ENCODE results near the gene CYP1A1. TPM values are rescaled to one million over a fixed set of nuclear protein-coding genes. Genes with fewer than 3 reads are reported as not detected.
"Not testable (repeated sequence)": the region's sequence is repeated elsewhere in the genome, so short reads cannot be mapped to it uniquely, and the experiment has no call there.

Gene CYP1A1
- total RNA-seq, 1 donor from 2014 or later, result 0.48 TPM

DNA sequence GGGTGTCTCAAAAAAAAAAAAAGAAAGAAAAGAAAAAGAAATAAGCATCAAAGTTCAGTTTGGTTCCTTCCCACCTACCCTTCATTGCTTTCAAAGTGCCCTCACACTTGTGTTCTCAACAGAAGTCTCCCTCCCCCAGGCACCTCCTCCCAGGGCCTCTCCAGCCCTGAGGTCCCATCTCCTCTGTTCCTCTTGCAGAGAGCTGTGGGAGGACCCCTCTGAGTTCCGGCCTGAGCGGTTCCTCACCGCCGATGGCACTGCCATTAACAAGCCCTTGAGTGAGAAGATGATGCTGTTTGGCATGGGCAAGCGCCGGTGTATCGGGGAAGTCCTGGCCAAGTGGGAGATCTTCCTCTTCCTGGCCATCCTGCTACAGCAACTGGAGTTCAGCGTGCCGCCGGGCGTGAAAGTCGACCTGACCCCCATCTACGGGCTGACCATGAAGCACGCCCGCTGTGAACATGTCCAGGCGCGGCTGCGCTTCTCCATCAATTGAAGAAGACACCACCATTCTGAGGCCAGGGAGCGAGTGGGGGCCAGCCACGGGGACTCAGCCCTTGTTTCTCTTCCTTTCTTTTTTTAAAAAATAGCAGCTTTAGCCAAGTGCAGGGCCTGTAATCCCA lies 29.4 kb upstream of the CYP1A1 start:
- Mint-ChIP-seq H3K4me3 (ENCODE audit: low read depth) (no peak overlapping the region), H3K27ac (no peak overlapping the region), H3K27me3 (ENCODE audit: low read depth) (no peaks in the 10 kb centered on the region), H3K4me1 (ENCODE audit: low read depth) (no peaks in the 10 kb centered on the region), H3K9me3 (no peaks in the 10 kb centered on the region), H3K36me3 (ENCODE audit: low read depth) (no peaks in the 10 kb centered on the region)
- no peak for DNase-seq (ENCODE audit: low spot score)
- intact Hi-C loops (cut with micrococcal nuclease), result no loop called here

GRCh38 chr15:74752531-74752930 lies 27.2 kb upstream of the CYP1A1 start:
- intact Hi-C loops (cut with micrococcal nuclease), result no loop called here
- H3K4me3 Mint-ChIP-seq (ENCODE audit: low read depth), result no peak overlapping the region
- no peak for DNase-seq (ENCODE audit: low spot score)
- H3K27ac Mint-ChIP-seq, result no peak overlapping the region
- no peaks in the 10 kb centered on the region for H3K4me1 Mint-ChIP-seq (ENCODE audit: low read depth)
- H3K9me3 Mint-ChIP-seq, result no peaks in the 10 kb centered on the region
- no peaks in the 10 kb centered on the region for H3K36me3 Mint-ChIP-seq (ENCODE audit: low read depth)
- no peaks in the 10 kb centered on the region for H3K27me3 Mint-ChIP-seq (ENCODE audit: low read depth)

DNA sequence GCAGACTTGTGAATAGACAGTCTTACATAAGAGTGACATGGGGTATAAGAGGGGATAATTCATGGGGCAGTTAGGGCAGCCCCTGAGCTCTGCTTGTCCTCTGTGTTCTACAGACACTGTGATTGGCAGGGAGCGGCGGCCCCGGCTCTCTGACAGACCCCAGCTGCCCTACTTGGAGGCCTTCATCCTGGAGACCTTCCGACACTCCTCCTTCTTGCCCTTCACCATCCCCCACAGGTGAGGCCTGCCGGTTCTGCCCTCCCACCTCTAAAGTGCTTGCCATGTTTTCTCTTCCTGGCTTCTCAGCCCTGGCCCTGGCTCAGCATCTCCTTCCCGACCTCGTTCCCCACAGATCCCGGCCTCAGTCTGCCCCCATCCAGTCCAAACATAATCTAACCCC lies 26.7 kb upstream of the CYP1A1 start:
- intact Hi-C loops (cut with micrococcal nuclease), result no loop called here
- no peak overlapping the region for H3K27ac Mint-ChIP-seq

DNA sequence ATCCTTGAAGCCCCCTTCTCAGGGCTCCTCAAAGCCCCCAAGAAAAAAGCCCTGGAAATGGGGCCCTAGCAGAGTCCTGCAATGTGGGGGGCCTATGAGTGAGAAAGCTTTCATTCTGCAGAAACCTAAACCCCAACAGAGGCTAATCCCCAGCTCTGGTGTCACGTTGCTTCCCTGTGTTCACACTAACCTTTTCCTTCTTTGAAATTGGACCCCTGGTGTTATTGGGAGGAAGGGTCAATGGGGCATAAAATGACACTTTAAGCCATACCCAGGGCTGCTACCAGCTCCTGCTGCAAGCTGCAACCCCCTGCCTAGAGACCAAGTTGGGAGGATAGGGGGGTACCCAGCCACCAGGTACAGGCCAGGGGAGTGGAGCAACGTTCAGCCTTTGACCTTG lies 25.4 kb upstream of the CYP1A1 start:
- Mint-ChIP-seq H3K4me1 (ENCODE audit: low read depth) (no peaks in the 10 kb centered on the region), H3K36me3 (ENCODE audit: low read depth) (no peaks in the 10 kb centered on the region), H3K27ac (no peak overlapping the region), H3K4me3 (ENCODE audit: low read depth) (no peak overlapping the region), H3K27me3 (ENCODE audit: low read depth) (peaks cover 1% of the 10 kb centered on the region), H3K9me3 (no peaks in the 10 kb centered on the region)
- intact Hi-C loops (cut with micrococcal nuclease), result no loop called here
- no peak for DNase-seq (ENCODE audit: low spot score)

More for the DNA sequence above, 26.7 kb upstream of the CYP1A1 start:
- H3K4me1 Mint-ChIP-seq (ENCODE audit: low read depth), result no peaks in the 10 kb centered on the region
- no peaks in the 10 kb centered on the region for H3K9me3 Mint-ChIP-seq
- no peak overlapping the region for H3K4me3 Mint-ChIP-seq (ENCODE audit: low read depth)
- H3K27me3 Mint-ChIP-seq (ENCODE audit: low read depth), result no peaks in the 10 kb centered on the region
- DNase-seq (ENCODE audit: low spot score), result no peak
- no peaks in the 10 kb centered on the region for H3K36me3 Mint-ChIP-seq (ENCODE audit: low read depth)

- Mint-ChIP-seq H3K4me3 (ENCODE audit: low read depth) (no peak overlapping the region), H3K36me3 (ENCODE audit: low read depth) (no peaks in the 10 kb centered on the region), H3K27ac (no peak overlapping the region), H3K27me3 (ENCODE audit: low read depth) (peaks cover 1% of the 10 kb centered on the region), H3K4me1 (ENCODE audit: low read depth) (no peaks in the 10 kb centered on the region), H3K9me3 (no peaks in the 10 kb centered on the region)
- DNase-seq (ENCODE audit: low spot score), result no peak
- intact Hi-C loops (cut with micrococcal nuclease), result no loop called here
These were observed 24.5 kb upstream of the CYP1A1 start for GRCh38 chr15:74749832-74750231.

GRCh38 chr15:74748322-74748946 lies 23.1 kb upstream of the CYP1A1 start, which contains the start of gene CYP1A2:
CYP1A2 (plus strand) TSS chr15:74748845; CDS start chr15:74749739, 894 bp downstream.
- intact Hi-C loops (cut with micrococcal nuclease), result no loop called here
- peaks cover 1% of the 10 kb centered on the region for H3K27me3 Mint-ChIP-seq (ENCODE audit: low read depth)
- H3K27ac Mint-ChIP-seq, result no peak within 1 kb of the TSS
- no peaks in the 10 kb centered on the region for H3K9me3 Mint-ChIP-seq
- no peaks in the 10 kb centered on the region for H3K36me3 Mint-ChIP-seq (ENCODE audit: low read depth)
- H3K4me1 Mint-ChIP-seq (ENCODE audit: low read depth), result no peaks in the 10 kb centered on the region
- no peak for DNase-seq (ENCODE audit: low spot score)
- no peak within 1 kb of the TSS for H3K4me3 Mint-ChIP-seq (ENCODE audit: low read depth)

GRCh38 chr15:74746389-74746788 lies 21.1 kb upstream of the CYP1A1 start:
- Mint-ChIP-seq H3K4me3 (ENCODE audit: low read depth) (no peak overlapping the region), H3K4me1 (ENCODE audit: low read depth) (no peaks in the 10 kb centered on the region), H3K9me3 (no peaks in the 10 kb centered on the region), H3K27me3 (ENCODE audit: low read depth) (peaks cover 1% of the 10 kb centered on the region), H3K27ac (no peak overlapping the region), H3K36me3 (ENCODE audit: low read depth) (no peaks in the 10 kb centered on the region)
- intact Hi-C loops (cut with micrococcal nuclease), result no loop called here
- no peak for DNase-seq (ENCODE audit: low spot score)

DNA sequence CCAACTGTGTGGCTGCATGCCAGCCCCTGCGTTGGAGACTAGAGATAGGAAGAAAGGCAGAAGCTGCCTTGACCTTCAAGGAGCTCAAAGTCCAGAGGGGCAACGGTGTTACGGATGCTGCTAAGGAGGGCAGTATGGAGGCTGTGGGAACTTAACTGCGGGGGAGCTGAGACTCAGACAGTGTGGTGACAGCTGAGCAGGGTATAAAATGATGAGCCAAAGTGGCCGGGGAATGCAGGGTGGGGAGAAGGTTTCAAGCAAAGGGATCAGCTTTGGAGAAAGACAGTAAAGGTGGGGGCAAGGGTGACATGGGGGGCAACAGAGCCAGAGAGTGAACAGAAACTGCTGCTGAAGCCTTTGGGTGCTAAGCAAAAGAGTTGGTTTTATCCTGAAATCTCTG lies 17.1 kb upstream of the CYP1A1 start:
- intact Hi-C loops (cut with micrococcal nuclease), result no loop called here
- H3K36me3 Mint-ChIP-seq (ENCODE audit: low read depth), result no peaks in the 10 kb centered on the region
- H3K9me3 Mint-ChIP-seq, result peaks cover 9% of the 10 kb centered on the region
- no peak overlapping the region for H3K4me3 Mint-ChIP-seq (ENCODE audit: low read depth)
- no peak for DNase-seq (ENCODE audit: low spot score)
- H3K27ac Mint-ChIP-seq, result no peak overlapping the region
- H3K4me1 Mint-ChIP-seq (ENCODE audit: low read depth), result peaks cover 4% of the 10 kb centered on the region
- H3K27me3 Mint-ChIP-seq (ENCODE audit: low read depth), result peaks cover 1% of the 10 kb centered on the region

GRCh38 chr15:74738239-74738638 lies 12.9 kb upstream of the CYP1A1 start:
- DNase-seq (ENCODE audit: low spot score); H3K4me3 Mint-ChIP-seq (ENCODE audit: low read depth); H3K4me1 Mint-ChIP-seq (ENCODE audit: low read depth); H3K27me3 Mint-ChIP-seq (ENCODE audit: low read depth); H3K36me3 Mint-ChIP-seq (ENCODE audit: low read depth); intact Hi-C loops (cut with micrococcal nuclease); H3K27ac Mint-ChIP-seq: not testable (repeated sequence)
- H3K9me3 Mint-ChIP-seq, result peaks cover 12% of the 10 kb centered on the region

- Mint-ChIP-seq H3K36me3 (ENCODE audit: low read depth) (no peaks in the 10 kb centered on the region), H3K9me3 (peaks cover 12% of the 10 kb centered on the region), H3K4me1 (ENCODE audit: low read depth) (peaks cover 4% of the 10 kb centered on the region), H3K27me3 (ENCODE audit: low read depth) (peaks cover 9% of the 10 kb centered on the region), H3K4me3 (ENCODE audit: low read depth) (no peak overlapping the region), H3K27ac (no peak overlapping the region)
- no peak for DNase-seq (ENCODE audit: low spot score)
- intact Hi-C loops (cut with micrococcal nuclease), result no loop called here
These were observed 10.0 kb upstream of the CYP1A1 start for GRCh38 chr15:74735305-74735704.

- Mint-ChIP-seq H3K9me3 (peaks cover 11% of the 10 kb centered on the region), H3K4me1 (ENCODE audit: low read depth) (peaks cover 2% of the 10 kb centered on the region), H3K36me3 (ENCODE audit: low read depth) (no peaks in the 10 kb centered on the region), H3K4me3 (ENCODE audit: low read depth) (no peak overlapping the region), H3K27me3 (ENCODE audit: low read depth) (peaks cover 9% of the 10 kb centered on the region), H3K27ac (no peak overlapping the region)
- intact Hi-C loops (cut with micrococcal nuclease), result no loop called here
- no peak for DNase-seq (ENCODE audit: low spot score)
These were observed 7.9 kb upstream of the CYP1A1 start for GRCh38 chr15:74733269-74733668.

GRCh38 chr15:74732846-74733245 lies 7.5 kb upstream of the CYP1A1 start:
- H3K27me3 Mint-ChIP-seq (ENCODE audit: low read depth), result peaks cover 9% of the 10 kb centered on the region

DNA sequence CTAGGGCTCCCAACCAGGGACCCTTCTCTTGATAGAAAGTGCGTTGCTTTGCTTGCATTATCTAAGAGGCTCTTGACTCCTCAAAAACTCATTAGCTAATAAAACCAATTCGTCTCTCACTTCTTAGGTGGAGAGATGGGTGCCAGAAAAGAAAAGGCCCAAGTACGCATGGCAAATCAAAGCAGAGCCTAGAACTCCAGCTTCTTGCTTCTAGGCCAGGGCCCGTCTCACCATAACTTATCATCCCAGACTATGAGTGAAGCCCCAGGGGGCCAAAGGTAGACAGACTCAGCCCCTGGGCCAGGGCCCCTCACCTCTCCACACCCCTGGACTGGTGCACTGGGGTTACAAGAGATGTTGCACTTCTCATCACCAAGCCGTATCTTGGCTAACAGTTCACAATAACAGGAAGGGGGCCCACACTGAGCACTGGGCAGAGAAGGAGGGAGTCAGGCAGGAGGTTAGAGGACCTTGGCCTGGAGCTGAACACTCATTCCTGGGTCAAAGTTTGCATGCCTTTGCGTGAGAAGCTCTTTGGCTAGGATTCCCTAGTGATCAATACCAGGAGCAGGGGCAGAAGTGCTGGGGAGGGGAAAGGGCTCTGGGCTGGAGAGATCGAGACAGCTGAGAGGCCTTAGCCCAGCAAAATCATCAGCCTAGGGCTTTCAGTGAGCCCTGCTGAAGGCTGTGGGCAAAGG lies 5.4 kb upstream of the CYP1A1 start:
- no peak overlapping the region for H3K27ac Mint-ChIP-seq
- H3K27me3 Mint-ChIP-seq (ENCODE audit: low read depth), result peaks cover 7% of the 10 kb centered on the region
- intact Hi-C loops (cut with micrococcal nuclease), result no loop called here
- no peaks in the 10 kb centered on the region for H3K36me3 Mint-ChIP-seq (ENCODE audit: low read depth)
- DNase-seq (ENCODE audit: low spot score), result no peak
- H3K4me3 Mint-ChIP-seq (ENCODE audit: low read depth), result no peak overlapping the region
- H3K4me1 Mint-ChIP-seq (ENCODE audit: low read depth), result peaks cover 5% of the 10 kb centered on the region
- no peaks in the 10 kb centered on the region for H3K9me3 Mint-ChIP-seq

More at GRCh38 chr15:74732846-74733245, 7.5 kb upstream of the CYP1A1 start:
- Mint-ChIP-seq H3K9me3 (peaks cover 6% of the 10 kb centered on the region), H3K4me1 (ENCODE audit: low read depth) (no peaks in the 10 kb centered on the region), H3K4me3 (ENCODE audit: low read depth) (no peak overlapping the region), H3K36me3 (ENCODE audit: low read depth) (no peaks in the 10 kb centered on the region), H3K27ac (no peak overlapping the region)
- no peak for DNase-seq (ENCODE audit: low spot score)
- intact Hi-C loops (cut with micrococcal nuclease), result no loop called here

All from activated T-helper 2 cell treated with anti-CD3 and anti-CD28 coated beads, Interferon-gamma antibody, Interleukin-2, Interleukin-4, amounts not matched to agents 10 μg/mL and 5 μg/mL and 100 μg/mL, durations not matched to agents 14 hours and 24 hours and 36 hours (primary cell).